ENCODE data around the gene CAMK2D.
"Not testable (repeated sequence)": the region's sequence is repeated elsewhere in the genome, so short reads cannot be mapped to it uniquely, and the experiment has no call there.

CAMK2D gene

GRCh38 chr4:113761620-113762185 lies at the start of gene CAMK2D:
Gene CAMK2D, minus strand, starts transcription at chr4:113761738. Its CDS starts 670 bp downstream, at chr4:113761068.
- no peak for FAIRE-seq

- FAIRE-seq: no peak
These were observed 49.4 kb upstream of the CAMK2D start for GRCh38 chr4:113810906-113811305.

GRCh38 chr4:113809311-113809710 lies 47.8 kb upstream of the CAMK2D start:
- no peak for FAIRE-seq

GRCh38 chr4:113806850-113807249 lies 45.3 kb upstream of the CAMK2D start:
- no peak for FAIRE-seq

- FAIRE-seq: no peak
These were observed 40.3 kb upstream of the CAMK2D start for GRCh38 chr4:113801882-113802281.

GRCh38 chr4:113796381-113796780 lies 34.8 kb upstream of the CAMK2D start:
- not testable (repeated sequence) for FAIRE-seq

- FAIRE-seq: no peak
These were observed 28.9 kb upstream of the CAMK2D start for GRCh38 chr4:113790478-113790877.

GRCh38 chr4:113788888-113789287 lies 27.4 kb upstream of the CAMK2D start:
- FAIRE-seq: no peak

- FAIRE-seq: no peak
These were observed 24.2 kb upstream of the CAMK2D start for GRCh38 chr4:113785781-113786180.

- FAIRE-seq: no peak
These were observed 23.1 kb upstream of the CAMK2D start for GRCh38 chr4:113784497-113785250.

GRCh38 chr4:113783701-113784100 lies 22.2 kb upstream of the CAMK2D start:
- no peak for FAIRE-seq

GRCh38 chr4:113783289-113783688 lies 21.8 kb upstream of the CAMK2D start:
- FAIRE-seq: no peak

- peak; percentile 93 for FAIRE-seq
These were observed 20.0 kb upstream of the CAMK2D start for GRCh38 chr4:113781439-113782040.

GRCh38 chr4:113776679-113777078 lies 15.1 kb upstream of the CAMK2D start:
- FAIRE-seq: no peak

GRCh38 chr4:113776016-113776415 lies 14.5 kb upstream of the CAMK2D start:
- FAIRE-seq: no peak

- FAIRE-seq: no peak
These were observed 12.2 kb upstream of the CAMK2D start for GRCh38 chr4:113773756-113774155.

GRCh38 chr4:113773014-113773413 lies 11.5 kb upstream of the CAMK2D start:
- no peak for FAIRE-seq

- FAIRE-seq: no peak
These were observed 10.8 kb upstream of the CAMK2D start for GRCh38 chr4:113772319-113772718.

GRCh38 chr4:113769744-113770143 lies 8.2 kb upstream of the CAMK2D start:
- FAIRE-seq: no peak

- FAIRE-seq: no peak
These were observed 7.4 kb upstream of the CAMK2D start for GRCh38 chr4:113768952-113769351.

- no peak for FAIRE-seq
These were observed 5.3 kb upstream of the CAMK2D start for GRCh38 chr4:113766882-113767281.

- FAIRE-seq: no peak
These were observed 3.3 kb upstream of the CAMK2D start for GRCh38 chr4:113764720-113765264.

- FAIRE-seq: not testable (repeated sequence)
These were observed 2.4 kb upstream of the CAMK2D start for GRCh38 chr4:113763923-113764322.

GRCh38 chr4:113763029-113763285 lies 1.4 kb upstream of the CAMK2D start:
- FAIRE-seq: no peak
